Measurements from ENCODE around the gene ELAC1. TPM values are rescaled to one million over a fixed set of nuclear protein-coding genes. Genes with fewer than 3 reads are reported as not detected.

ELAC1 gene
- total and polyA plus RNA-seq, 2 donors = 6.9 to 7.3 TPM

DNA sequence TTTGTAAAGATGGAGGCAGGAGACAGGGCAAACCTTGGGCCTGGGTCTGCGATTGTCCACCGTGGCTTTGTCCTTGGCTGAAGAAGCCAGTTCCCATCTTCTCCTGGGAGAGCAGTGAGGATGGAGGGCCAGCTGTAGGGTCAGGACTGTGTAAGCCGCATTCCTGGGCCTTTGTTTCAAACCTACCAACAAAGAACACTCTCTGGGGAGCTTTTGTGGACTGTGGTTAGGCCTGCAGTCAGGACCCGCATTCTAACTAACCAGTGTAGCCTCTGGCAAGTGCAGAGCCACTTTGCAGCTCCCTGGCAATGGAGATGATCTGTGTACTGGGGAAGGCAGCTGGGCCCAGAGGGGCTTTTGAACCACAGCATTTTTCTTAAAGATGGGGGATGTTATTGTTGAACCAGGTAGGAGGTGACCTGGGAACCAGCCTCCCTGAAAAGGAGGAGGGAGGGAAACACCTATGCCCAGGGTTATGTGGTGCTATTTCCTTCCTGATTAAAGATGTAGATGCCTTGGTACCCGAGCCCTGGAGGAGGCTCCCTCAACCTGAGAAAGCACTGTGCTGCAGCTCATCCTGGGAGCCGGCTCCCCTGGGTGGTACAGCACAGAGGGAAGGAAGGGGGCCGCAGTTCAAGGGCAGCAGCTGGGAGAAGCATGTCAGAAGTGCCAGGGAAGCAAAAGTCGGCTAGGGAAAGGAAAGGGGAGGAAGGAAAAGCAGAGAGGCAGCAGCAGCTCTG, 49.5 kb downstream of the ELAC1 start:
- Histone ChIP-seq H3K4me3 (ENCODE audit: low read depth, low read length) (no peak overlapping the region), H3K36me3 (ENCODE audit: insufficient read depth) (no peaks in the 10 kb centered on the region), H3K27ac (ENCODE audit: low read depth) (no peak overlapping the region), H3K4me1 (ENCODE audit: insufficient read depth) (no peaks in the 10 kb centered on the region)
- no peak for DNase-seq (ENCODE audit: extremely low spot score)
- WGBS = 76% methylated on average over 8 of the region's 8 CpGs

DNA sequence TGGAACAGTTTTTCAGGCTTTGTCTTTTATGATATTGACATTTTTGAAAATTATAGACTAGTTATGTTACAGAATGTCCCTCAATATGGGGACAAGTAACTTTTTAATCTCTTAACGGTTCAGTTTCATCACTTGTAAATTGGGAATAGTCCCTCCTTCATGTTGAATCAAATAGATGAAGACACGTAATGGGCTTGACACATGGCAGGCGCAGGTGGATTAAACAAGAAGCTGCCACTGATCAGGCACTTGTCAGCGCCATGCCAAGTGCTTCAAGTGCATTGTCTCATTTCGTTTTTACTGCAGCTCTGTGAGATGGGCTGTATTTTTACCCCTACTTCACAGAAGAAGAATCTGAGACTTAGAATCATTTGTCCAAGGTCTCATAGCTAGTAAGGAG, 52.7 kb downstream of the ELAC1 start:
- H3K4me1 ChIP-seq (ENCODE audit: insufficient read depth) = no peaks in the 10 kb centered on the region
- 82% methylated on average over 5 of the region's 5 CpGs for WGBS
- H3K4me3 ChIP-seq (ENCODE audit: low read depth, low read length) = no peak overlapping the region
- DNase-seq (ENCODE audit: extremely low spot score) = no peak
- no peak overlapping the region for H3K27ac ChIP-seq (ENCODE audit: low read depth)
- H3K36me3 ChIP-seq (ENCODE audit: insufficient read depth) = no peaks in the 10 kb centered on the region

DNA sequence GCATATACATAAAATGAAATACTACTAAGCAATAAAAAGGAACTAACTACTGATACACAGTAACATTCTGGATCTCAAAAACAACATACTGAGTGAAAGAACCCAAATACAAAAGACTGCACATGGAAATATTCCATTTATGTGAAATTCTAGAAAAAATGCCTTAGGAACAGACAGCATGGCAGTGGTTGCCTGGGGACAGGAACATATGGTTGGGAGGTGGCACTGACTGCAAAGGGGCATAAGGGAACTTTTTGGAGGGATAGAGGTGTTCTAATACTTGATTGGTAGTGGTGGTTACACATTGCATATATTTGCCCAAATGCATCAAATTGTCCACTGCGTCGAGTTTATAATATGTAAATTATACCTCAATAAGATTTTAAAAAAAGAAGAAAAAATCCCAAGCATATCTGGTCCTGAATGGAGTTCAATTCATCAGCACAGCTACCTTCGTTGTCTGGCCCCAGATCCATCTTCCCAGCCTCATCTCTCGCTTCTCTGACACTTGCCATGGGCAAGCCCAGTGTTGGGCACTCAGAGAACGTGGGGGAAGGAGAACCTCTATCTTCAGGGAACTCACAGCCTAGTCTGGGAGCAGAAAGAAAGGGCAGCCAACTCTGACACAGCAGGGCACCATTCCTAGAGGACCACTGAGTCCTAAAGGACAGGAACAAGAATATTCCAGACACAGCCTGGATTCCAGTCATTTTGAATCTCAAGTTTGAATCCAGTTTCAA, 53.6 kb downstream of the ELAC1 start:
- WGBS = 91% methylated on average over 5 of the region's 5 CpGs
- Histone ChIP-seq H3K36me3 (ENCODE audit: insufficient read depth) (no peaks in the 10 kb centered on the region), H3K4me1 (ENCODE audit: insufficient read depth) (no peaks in the 10 kb centered on the region), H3K4me3 (ENCODE audit: low read depth, low read length) (no peak overlapping the region), H3K27ac (ENCODE audit: low read depth) (no peak overlapping the region)
- DNase-seq (ENCODE audit: extremely low spot score) = no peak

DNA sequence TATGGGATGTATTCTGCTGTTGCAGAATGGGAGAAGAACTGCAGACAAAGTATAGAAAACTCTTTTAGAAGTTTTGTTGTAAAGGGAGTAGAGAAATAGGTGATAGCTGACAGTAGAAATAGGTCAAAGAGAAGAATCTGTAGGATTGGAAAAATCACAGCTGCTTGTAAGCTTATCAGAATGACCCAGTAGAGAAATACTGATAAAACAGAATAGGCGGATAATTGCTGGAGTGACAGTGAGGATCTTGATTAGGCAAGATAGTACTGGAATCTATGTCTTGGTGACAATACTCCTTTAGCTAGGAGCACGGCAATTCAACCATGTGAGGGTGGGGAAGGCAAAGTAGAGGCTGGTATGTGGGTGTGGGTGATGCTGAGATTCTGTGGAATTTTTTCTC, 57.7 kb downstream of the ELAC1 start:
- no peak for DNase-seq (ENCODE audit: extremely low spot score)
- Histone ChIP-seq H3K27ac (ENCODE audit: low read depth) (no peak overlapping the region), H3K36me3 (ENCODE audit: insufficient read depth) (no peaks in the 10 kb centered on the region), H3K4me1 (ENCODE audit: insufficient read depth) (no peaks in the 10 kb centered on the region), H3K4me3 (ENCODE audit: low read depth, low read length) (no peak overlapping the region)
- 93% methylated on average over 2 of the region's 2 CpGs for WGBS

DNA sequence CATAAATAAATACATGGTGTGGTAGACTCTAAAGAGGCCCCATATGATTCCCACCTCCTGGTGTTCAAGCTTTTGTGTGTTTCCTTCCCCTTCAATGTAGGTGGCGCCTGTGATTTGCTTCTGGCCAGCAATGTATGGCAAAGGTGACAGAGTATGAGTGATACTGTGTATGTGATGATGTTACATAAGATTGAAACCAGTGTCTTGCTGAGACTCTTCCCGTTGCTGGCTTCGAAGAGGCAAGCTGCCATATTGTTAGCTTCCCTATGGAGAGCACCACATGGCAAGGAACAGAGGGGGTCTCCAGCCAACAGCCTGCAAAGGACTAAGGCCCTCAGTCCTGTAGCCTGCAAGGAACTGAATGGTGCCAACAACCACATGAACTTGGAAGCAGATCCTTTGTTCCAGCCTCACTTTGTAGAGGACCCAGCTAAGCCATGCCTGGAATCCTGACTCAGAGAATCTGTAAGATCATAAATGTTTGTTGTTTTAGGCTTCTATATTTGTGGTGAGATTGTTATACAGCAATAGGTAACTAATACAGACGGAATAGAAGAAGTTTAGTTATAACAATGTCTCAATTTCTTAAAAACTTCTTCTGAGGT, 60.5 kb downstream of the ELAC1 start:
- 92% methylated on average over 4 of the region's 4 CpGs for WGBS
- no peaks in the 10 kb centered on the region for H3K4me1 ChIP-seq (ENCODE audit: insufficient read depth)
- DNase-seq (ENCODE audit: extremely low spot score) = no peak
- H3K27ac ChIP-seq (ENCODE audit: low read depth) = no peak overlapping the region
- H3K36me3 ChIP-seq (ENCODE audit: insufficient read depth) = no peaks in the 10 kb centered on the region
- no peak overlapping the region for H3K4me3 ChIP-seq (ENCODE audit: low read depth, low read length)

DNA sequence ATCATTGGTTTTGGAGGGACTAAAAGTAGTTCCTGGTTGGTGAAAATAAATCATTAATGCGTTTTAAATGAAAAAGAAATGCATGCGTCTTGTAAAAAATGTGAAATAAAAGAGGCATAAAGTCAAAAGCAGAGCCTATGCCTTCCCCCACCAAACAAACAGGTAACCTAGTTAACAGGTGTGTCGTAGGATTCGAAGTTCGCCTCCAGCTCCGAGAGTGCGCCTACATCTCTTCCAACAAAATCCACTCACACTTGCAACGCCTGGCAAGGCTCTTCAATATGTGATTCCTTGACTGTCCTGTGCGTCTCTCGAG, 61.5 kb downstream of the ELAC1 start:
- peak overlapping the region; percentile 90 for H3K27ac ChIP-seq (ENCODE audit: low read depth)
- 8% methylated on average over 10 of the region's 10 CpGs for WGBS
- H3K4me3 ChIP-seq (ENCODE audit: low read depth, low read length) = peak overlapping the region; percentile 94
- H3K36me3 ChIP-seq (ENCODE audit: insufficient read depth) = no peaks in the 10 kb centered on the region
- no peaks in the 10 kb centered on the region for H3K4me1 ChIP-seq (ENCODE audit: insufficient read depth)
- no peak for DNase-seq (ENCODE audit: extremely low spot score)

DNA sequence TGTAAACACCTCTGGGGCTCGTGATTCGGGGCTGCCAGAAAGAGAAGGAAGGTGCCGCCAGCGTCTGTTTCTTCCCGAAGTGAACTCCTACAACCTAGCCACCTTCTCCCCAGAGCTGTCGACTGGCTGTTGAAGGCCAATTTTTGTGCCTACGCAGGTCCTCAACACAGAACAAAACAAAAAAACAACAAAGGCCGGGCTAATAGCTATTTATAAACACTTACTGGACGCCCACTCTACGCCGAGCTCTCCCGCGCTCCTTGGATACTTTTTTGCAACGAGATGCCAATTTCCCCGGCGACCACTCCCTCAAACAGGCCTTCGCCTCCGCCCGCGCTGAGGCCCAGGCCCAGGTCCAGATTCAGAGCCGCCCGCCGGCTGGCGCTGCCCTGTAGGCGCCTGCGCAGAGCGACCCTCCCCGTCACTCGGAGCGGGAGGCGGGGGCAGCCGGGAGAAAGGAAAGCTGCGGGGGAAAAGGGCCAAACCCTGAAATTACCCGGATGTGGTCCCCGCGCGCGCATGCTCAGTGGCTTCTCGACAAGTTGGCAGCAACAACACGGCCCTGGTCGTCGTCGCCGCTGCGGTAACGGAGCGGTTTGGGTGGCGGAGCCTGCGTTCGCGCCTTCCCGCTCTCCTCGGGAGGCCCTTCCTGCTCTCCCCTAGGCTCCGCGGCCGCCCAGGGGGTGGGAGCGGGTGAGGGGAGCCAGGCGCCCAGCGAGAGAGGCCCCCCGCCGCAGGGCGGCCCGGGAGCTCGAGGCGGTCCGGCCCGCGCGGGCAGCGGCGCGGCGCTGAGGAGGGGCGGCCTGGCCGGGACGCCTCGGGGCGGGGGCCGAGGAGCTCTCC, 62.1 kb downstream of the ELAC1 start, which contains the start of gene SMAD4:
TSS of gene SMAD4 (plus strand) at position 520 of the 843 bp plus-strand sequence. CDS start 16,834 bp downstream, outside the sequence.
- Histone ChIP-seq H3K4me1 (ENCODE audit: insufficient read depth) (no peaks in the 10 kb centered on the region), H3K36me3 (ENCODE audit: insufficient read depth) (no peaks in the 10 kb centered on the region), H3K4me3 (ENCODE audit: low read depth, low read length) (peak within 1 kb of the TSS; percentile 94), H3K27ac (ENCODE audit: low read depth) (peak within 1 kb of the TSS; percentile 100)
- under 1% methylated on average over 79 of the region's 79 CpGs for WGBS
- peak; percentile 88 for DNase-seq (ENCODE audit: extremely low spot score)

DNA sequence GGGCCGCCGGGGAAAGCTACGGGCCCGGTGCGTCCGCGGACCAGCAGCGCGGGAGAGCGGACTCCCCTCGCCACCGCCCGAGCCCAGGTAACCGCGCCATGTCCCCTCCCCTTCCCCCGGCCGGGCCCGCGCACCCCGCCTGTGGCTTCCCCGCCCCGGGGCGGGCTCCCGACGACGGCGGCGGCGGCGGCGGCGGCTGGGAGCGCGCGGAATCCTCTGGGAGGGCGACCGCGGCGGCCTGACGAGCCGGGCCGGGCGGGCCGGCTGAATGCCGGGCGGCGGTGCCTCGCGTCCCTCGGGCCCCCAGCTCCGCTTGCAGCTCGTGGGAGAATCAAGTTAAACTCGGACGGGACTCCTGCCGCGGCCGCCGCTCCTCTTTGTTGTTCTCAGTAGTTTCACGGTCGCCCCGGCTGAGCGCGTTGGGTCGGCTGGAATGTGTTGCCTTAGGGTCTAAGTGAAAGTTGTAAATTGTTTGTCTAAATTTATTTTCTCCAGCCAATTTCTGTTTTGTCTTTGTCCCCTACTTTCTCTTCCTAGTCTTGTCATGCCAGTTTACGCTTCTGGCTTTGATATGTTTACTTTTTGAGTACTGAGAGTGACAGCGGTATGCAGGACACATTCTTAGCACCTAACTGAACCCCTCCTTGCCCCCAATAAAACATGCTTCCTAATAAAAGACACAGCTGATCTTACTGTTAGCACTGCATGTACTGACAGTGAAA, 62.9 kb downstream of the ELAC1 start:
- Histone ChIP-seq H3K4me1 (ENCODE audit: insufficient read depth) (no peaks in the 10 kb centered on the region), H3K36me3 (ENCODE audit: insufficient read depth) (no peaks in the 10 kb centered on the region), H3K27ac (ENCODE audit: low read depth) (peak overlapping the region; percentile 100), H3K4me3 (ENCODE audit: low read depth, low read length) (peak overlapping the region; percentile 94)
- WGBS = under 1% methylated on average over 64 of the region's 66 CpGs
- DNase-seq (ENCODE audit: extremely low spot score) = no peak

DNA sequence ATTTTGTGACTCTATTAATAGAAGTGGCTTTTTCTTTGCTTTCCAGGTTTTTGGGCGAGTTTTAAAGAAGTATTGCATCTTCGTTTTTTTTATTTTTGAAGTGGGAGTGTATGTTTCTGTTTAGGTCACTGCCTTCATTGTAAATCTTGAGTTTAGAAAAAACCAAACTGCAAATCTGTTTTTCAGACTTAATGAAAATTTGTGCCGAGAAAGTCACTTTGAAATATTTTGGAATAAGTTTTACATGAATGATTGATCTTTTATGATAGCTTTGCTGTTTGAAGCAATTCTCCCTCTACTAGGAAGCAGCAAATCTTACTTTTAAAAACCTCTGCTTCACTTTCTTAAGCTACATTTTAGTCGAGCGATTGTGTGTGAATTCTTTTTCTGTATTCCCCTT, 64.4 kb downstream of the ELAC1 start:
- H3K36me3 ChIP-seq (ENCODE audit: insufficient read depth) = peaks cover 2% of the 10 kb centered on the region
- no peak for DNase-seq (ENCODE audit: extremely low spot score)
- H3K4me1 ChIP-seq (ENCODE audit: insufficient read depth) = no peaks in the 10 kb centered on the region
- 29% methylated on average over 5 of the region's 5 CpGs for WGBS
- no peak overlapping the region for H3K4me3 ChIP-seq (ENCODE audit: low read depth, low read length)
- H3K27ac ChIP-seq (ENCODE audit: low read depth) = no peak overlapping the region

DNA sequence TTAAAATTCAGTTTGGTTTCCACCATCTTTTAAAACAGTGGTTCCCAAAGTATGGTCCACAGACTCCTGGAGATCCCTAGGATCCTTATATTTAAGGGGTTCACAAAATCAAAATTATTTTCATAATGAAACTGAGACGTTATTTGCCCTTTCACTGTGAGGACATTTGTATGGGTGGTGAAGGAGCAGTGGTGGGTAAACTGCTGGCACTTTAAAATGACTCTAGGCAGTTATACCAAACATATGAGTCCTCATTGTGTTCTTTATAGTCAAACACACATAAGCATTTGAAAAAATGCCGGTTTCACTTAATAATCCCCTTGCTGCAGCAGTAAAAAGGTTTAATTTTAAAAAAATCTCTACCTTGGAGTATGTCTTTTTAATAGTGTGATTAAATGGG, 69.4 kb downstream of the ELAC1 start:
- Histone ChIP-seq H3K4me1 (ENCODE audit: insufficient read depth) (peaks cover 8% of the 10 kb centered on the region), H3K27ac (ENCODE audit: low read depth) (no peak overlapping the region), H3K36me3 (ENCODE audit: insufficient read depth) (peaks cover 2% of the 10 kb centered on the region), H3K4me3 (ENCODE audit: low read depth, low read length) (no peak overlapping the region)
- 46% methylated on average over 2 of the region's 2 CpGs for WGBS
- no peak for DNase-seq (ENCODE audit: extremely low spot score)
